Stomach (tissue), 4 donors: ENCODE data around the gene IGF2BP1.

Experiments
- EP300 ChIP-seq: sonication (generic); formaldehyde crosslinking; IDR thresholded peaks from one replicate; pipeline ENCODE4 v1.6.1; 2017; ENCODE audit warnings: antibody characterized with exemption
- POLR2A ChIP-seq, 4 donors: fragments of 450-650 bp; IDR thresholded peaks; one replicate each; pipeline ENCODE4 v1.6.1; 2016; ENCODE audit warnings: antibody characterized with exemption in 4 of 4, control low read depth in 2 of 4, mild to moderate bottlenecking in 1 of 4, moderate library complexity in 1 of 4
- POLR2AphosphoS5 ChIP-seq, 3 donors: sonication (generic); formaldehyde crosslinking; IDR thresholded peaks; one replicate each; pipeline ENCODE4 v1.6.1; 2016; ENCODE audit warnings: antibody characterized with exemption in 3 of 3
- TF ChIP-seq, protein P1 (sequence below), 7 experiments: fragments of 450-650 bp in 4 of 7; fragments of 200-600 bp in 3 of 7; sonication (generic) in 3 of 7; IDR thresholded peaks; one replicate each; pipeline ENCODE4 v1.5.1; 2016 to 2019; ENCODE audit warnings: antibody characterized with exemption in 7 of 7, control low read depth in 2 of 7, mild to moderate bottlenecking in 1 of 7

DNA sequence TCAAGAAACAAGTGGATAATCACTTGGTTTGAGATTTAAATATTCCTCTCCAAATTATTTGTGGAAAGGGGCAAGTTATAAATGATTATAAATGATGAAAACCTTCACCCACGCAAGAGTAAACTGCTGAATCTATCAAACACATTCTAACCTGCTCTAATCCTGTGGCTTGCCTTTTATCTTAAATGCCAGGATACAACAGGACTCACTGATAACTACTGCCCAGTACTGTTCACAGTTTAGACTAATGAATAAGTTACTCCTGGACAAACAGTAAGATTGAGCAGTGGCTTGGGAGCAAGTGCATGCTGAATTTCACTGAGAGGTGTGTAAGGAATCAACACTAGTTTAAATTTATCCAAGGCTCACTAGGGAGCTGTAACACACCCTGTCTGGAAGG is 31.1 kb downstream of the IGF2BP1 start:
- no peak for TF ChIP-seq POLR2A (IDR thresholded peaks at IDR 0.05)
- TF ChIP-seq, protein P1, sequence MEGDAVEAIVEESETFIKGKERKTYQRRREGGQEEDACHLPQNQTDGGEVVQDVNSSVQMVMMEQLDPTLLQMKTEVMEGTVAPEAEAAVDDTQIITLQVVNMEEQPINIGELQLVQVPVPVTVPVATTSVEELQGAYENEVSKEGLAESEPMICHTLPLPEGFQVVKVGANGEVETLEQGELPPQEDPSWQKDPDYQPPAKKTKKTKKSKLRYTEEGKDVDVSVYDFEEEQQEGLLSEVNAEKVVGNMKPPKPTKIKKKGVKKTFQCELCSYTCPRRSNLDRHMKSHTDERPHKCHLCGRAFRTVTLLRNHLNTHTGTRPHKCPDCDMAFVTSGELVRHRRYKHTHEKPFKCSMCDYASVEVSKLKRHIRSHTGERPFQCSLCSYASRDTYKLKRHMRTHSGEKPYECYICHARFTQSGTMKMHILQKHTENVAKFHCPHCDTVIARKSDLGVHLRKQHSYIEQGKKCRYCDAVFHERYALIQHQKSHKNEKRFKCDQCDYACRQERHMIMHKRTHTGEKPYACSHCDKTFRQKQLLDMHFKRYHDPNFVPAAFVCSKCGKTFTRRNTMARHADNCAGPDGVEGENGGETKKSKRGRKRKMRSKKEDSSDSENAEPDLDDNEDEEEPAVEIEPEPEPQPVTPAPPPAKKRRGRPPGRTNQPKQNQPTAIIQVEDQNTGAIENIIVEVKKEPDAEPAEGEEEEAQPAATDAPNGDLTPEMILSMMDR (IDR thresholded peaks at IDR 0.05): no peak
- TF ChIP-seq EP300: no peak
- TF ChIP-seq POLR2AphosphoS5 (IDR thresholded peaks at IDR 0.05): peak in 1 of 3 donors; percentile 6
